Right ventricle myocardium inferior (tissue), 1 donor: ENCODE data around the gene ARHGAP42. TPM values are rescaled to one million over a fixed set of nuclear protein-coding genes. Genes with fewer than 3 reads are reported as not detected.
"Not testable (repeated sequence)": the region's sequence is repeated elsewhere in the genome, so short reads cannot be mapped to it uniquely, and the experiment has no call there.

Experiments
- ATAC-seq: fragments of 200-7000 bp; cut with Tn5 transposase; one replicate; pipeline ENCODE4 v1.9.1; 2020; ENCODE audit warnings: mild to moderate bottlenecking, moderate library complexity
- DNase-seq: peaks from one replicate; pipeline ENCODE4 v3.0.0; 2021; ENCODE audit errors: missing footprints
- intact Hi-C: fragments of 100-400 bp; cut with DNase I; formaldehyde crosslinking; loops from one replicate; pipeline ENCODE4 v1.11.0; 2022
- total RNA-seq: library from RNA; stranded (reverse); fragmentation: NEBNext Ultra II Directional; extraction: Animal tissue kit (Norgen Biotek cat#: 25700); gene quantifications from one replicate; pipeline ENCODE4 v1.2.1, GENCODE V29; 2021
- donor health status: DM: no; HTN: yes; CAD: no; lungs with severe emphysema.

The ARHGAP42 gene
- total RNA-seq, 1 donor from 2014 or later: 4.5 TPM

DNA sequence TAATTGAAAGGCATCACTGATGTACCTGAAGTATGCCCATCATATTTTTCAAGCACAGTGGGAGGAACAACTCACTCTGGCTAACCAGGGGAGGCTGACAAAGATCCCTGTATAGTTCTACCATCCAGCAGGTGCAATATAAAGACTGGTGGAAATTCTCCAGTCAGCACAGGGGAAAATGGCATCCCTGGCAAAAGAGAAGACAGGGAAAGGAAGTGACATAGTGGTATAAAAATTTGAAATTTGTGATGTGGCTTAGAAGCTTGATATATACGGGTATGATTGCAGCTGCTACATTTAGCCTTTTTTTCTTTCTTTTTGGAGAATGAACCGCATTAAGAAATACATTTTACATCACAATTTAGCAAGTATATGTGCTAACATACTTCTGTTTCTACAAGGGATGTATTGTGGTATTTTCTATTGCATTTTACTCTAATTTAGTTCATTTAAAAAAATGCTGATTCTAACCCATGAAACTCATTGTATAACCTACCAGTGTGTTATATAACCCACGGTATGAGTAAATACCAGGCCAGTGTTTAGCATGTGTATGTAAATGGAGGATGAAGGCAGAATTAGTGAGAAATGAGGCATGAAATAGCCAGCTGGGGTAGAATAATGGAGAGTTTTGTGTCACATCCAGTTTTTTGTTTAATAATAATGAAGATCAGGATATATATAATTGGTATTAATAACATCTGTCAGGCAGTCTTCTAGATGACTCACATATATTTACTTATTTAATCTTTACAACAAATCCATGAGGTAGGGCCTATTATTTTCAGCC, 186.1 kb downstream of the ARHGAP42 start:
- DNase-seq: no peak
- ATAC-seq: no peak
- intact Hi-C loops: no loop called here

DNA sequence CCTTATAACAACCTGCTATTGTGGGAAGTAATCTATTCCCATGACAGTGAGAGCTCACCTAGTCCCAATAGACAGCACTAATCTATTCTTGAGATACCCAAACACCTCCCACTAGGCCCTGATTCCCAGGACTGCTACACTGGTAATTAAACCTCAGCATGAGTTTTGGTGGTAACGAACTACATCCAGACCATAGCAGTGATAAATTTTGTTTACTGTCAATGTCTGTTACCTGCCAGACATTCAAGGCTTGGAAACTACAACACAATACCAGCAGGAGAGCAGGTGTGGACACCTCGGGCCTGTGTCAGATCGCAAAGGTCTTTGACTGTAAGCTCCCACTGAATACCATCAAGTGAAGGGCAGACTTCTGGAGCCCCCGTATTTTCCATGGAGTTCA, 187.1 kb downstream of the ARHGAP42 start:
- ATAC-seq (no peak), DNase-seq (no peak)
- intact Hi-C loops: no loop called here

DNA sequence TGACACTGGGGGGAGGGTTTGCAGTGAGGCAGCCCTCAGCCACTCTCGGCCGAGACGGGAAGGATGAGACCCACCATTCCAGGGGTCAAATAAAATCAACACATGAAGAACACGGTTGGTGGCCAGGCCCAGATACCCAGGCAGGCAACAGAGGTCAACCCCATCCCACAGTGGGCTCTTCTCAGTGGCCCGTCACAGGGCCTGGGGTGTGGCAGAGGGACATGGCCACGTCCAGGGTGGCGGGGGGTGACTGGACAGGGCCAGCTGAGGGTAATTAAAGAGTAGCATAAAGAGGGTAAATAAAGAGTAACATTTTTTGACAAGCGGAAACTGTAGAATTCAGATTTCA, 188.4 kb downstream of the ARHGAP42 start:
- intact Hi-C loops: no loop called here
- no peak for DNase-seq
- ATAC-seq: no peak

DNA sequence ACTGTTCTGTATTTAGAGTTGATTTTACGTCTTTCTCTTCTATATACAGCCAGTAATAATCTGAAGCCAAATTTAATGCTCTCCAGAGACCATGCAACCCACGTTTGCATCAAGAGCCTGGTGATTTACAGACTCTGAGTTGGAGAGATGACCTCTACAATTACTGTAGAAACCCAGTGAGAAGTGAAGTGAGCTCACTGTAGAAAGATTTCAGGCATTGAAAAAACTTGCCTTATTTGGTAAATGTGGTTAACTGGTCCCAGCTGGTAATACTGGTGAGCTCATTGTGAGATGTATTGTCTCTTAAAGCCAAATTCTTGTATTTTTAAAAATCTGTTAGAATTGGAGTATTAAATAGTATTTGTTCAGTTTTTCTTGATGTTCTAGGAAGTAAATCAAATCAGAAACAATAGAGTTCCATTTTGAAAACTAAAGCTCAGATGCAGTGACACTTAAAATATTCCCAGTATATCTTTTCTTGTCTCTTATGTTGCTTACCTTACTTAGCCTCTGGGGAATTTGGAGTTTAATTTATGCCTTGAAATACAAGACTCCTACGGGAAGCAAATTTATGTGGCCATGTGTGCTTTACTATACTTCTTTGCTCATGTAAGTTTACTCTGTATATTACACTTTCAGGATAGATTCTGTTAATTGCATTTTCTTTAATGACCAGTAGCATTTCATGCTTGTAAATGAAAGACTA, 189.9 kb downstream of the ARHGAP42 start:
- ATAC-seq: peak; percentile 79
- intact Hi-C loops: no loop called here
- no peak for DNase-seq

DNA sequence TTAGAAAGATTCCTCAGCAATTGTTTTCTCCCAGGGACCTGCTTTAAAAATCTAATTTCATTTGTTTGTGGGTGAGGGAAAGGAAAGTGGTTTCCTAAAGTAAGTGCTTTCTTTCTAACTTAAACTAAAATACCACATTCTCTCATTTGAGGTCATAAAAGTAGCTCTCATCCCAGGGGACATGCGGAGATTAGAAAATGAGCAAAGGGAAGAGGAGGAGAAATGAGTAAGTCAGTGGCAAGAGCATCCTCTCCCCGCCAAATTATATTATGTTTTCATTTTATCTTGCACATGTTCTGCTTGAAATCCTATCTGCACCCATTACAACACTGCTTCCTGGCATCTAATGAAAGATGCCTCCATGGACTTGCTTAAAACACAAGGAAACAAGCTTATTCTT, 191.4 kb downstream of the ARHGAP42 start:
- intact Hi-C loops: no loop called here
- DNase-seq: no peak
- peak; percentile 71 for ATAC-seq

DNA sequence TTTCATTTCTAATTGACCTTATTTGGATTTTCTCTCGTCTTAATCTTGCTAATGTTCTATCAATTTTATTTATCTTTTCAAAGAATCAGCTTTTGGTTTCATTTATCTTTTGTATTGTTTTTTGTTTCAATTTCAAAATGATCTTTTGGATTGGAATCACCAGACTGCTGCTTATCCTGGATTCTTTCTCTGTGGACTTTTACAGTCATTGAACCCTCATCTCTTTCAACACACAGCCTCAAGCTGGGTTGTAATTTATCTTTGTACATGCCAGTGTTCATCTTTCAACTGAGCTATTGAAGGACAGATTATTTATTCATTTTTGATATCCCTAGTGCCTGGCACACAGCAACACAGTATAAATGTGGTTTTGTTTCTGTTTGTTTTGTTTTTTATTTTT, 195.9 kb downstream of the ARHGAP42 start:
- no peak for ATAC-seq
- intact Hi-C loops: loop anchor here (5.0 kb wide), 1 partner anchor 34 kb away; no protein-coding TSS in a partner anchor
- no peak for DNase-seq

DNA sequence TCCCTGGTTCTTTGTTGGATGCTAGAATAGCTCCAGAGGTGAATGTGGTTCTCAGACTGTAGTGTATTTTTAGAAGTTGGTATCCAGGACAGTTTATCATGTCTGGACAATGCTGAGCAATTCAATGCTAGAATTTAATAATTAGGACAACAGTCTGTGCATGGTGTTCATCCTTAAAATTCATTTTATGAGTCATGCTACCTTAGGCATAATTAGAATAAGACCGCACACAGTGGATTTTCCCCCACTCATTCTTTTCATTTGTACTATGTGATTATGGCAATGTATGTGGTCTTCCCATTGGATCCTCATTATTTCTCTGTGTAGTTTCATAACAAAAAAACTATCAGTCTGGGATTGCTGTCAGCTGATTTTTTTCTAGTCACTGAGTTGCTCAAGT, 196.7 kb downstream of the ARHGAP42 start:
- DNase-seq: no peak
- intact Hi-C loops: loop anchor here (5.0 kb wide), 1 partner anchor 33 kb away; no protein-coding TSS in a partner anchor
- ATAC-seq: no peak

DNA sequence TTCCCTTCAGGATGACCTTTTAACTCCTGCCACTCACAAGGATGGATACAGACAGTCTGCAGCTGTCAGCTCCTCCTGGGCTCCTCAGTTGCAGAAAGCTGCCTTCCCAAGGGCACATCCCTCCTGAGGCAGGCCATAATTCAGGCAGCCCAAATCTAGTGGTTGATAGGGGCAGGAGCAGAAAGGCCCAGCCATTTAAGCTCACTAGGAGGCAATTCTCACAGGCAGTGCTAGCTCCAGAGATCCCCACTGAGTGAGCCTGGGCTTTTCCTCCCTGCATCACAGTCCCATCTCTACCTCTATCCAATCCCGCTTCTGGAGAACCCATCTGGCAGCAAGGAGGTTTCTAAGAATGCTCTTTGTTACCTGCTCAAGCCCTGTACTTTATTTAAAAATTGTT, 200.6 kb downstream of the ARHGAP42 start:
- no peak for DNase-seq
- intact Hi-C loops: no loop called here
- no peak for ATAC-seq

DNA sequence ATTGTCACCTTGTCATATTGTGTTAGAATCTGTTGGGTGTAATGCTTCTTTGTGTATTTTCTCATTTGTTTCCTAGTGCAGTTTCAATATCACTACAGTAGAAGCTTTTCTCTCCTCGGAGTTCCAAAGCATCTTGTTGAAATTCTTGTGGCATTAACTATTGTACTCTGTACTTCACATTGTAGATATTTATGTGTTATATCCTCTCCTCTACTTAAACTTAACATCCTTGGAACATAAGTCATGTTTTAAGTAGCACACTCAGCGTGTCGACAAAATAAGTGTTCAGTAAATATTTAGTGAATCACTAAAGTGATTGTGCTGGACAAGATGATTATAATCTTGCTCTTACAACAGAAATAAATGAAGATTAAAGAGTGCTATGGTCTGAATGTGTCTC, 201.7 kb downstream of the ARHGAP42 start:
- no peak for ATAC-seq
- intact Hi-C loops: no loop called here
- DNase-seq: no peak

DNA sequence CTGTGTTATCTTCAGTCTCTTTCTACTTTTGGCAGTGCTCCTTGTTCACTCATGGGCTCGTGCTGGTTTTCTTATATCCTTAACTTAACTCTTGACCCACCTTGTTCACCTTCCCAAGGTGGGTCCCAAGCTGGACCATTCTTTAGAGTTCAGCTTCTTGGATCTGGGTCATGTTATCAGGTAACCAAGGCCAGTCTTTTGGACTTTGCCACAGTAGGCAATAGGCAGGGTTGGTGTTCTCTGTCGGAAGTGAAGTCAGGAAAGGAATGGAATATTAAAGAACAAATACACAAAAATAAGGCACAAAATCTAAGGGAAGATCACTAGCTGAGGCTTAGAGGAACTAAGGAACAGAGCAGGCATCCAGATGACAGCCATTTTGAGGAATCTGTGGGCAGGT, 202.7 kb downstream of the ARHGAP42 start:
- ATAC-seq: no peak
- DNase-seq: no peak
- intact Hi-C loops: no loop called here

DNA sequence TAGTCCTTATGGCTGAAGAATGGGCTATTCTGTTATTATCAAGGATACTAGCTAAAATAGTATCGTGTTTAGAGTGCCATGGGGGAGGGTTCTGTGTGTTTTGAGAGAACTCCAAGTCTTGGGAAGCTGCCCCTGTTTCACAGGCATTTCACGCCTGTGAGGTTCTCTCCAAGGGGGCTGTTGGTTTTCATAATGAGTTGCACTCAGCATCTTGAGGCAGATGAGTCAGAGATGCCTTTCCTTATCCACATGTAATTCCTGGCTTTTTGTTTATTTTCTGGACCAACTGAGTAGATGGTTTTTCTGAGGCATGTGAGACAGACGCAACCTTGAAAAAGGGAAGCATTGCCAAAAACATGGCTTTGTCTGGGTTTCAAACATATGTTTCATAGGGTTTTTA, 203.7 kb downstream of the ARHGAP42 start:
- DNase-seq: no peak
- ATAC-seq: no peak
- intact Hi-C loops: no loop called here

DNA sequence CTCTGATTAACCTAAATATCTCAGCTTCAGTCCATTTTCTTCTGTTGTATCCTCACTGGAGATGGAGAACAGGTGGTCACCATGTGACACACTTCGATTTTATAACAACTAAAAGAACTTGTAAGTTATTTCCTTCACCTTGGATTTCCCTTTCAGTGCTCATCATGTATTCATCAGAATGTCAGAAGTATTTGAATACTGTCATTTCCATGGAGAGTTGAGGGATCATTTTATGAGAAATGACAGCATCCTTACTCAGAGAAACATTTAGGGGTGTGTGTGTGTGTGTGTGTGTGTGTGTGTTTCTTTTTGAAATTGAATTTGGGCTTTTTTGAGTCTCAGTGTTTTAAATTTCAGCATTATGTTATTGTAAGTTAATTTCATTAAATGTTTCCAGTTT, 205.8 kb downstream of the ARHGAP42 start:
- intact Hi-C loops: no loop called here
- ATAC-seq: no peak
- no peak for DNase-seq

DNA sequence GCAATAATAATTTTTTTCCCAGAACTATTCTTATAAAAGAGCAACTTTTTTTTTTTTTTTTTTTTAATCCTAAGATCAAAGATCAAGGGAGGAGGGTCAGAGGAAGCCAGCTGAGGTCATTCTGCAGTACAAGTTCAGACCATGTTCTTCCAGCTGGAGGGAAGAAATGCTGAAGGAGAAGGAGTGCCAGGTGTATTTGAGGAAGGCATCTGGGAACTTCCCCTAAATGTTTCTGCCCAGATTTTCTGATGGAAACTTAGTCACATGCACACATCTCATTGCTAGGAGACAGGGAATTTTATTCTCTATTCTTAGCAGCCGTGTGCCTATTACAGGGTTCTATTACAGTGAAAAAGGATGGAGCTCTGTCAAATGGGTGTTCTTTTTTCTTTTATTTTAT, 208.4 kb downstream of the ARHGAP42 start:
- ATAC-seq (no peak), DNase-seq (no peak)
- intact Hi-C loops: no loop called here

DNA sequence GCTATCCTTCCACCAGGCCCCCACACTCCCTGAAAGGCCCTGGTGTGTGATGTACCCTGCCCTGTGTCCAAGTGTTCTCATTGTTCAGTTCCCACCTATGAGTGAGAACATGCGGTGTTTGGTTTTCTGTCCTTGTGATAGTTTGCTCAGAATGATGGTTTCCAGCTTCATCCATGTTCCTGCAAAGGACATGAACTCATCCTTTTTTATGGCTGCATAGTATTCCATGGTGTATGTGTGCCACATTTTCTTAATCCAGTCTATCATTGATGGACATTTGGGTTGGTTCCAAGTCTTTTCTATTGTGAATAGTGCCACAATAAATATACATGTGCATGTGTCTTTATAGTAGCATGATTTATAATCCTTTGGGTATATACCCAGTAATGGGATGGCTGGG, 208.9 kb downstream of the ARHGAP42 start:
- ATAC-seq, DNase-seq, intact Hi-C loops: not testable (repeated sequence)

DNA sequence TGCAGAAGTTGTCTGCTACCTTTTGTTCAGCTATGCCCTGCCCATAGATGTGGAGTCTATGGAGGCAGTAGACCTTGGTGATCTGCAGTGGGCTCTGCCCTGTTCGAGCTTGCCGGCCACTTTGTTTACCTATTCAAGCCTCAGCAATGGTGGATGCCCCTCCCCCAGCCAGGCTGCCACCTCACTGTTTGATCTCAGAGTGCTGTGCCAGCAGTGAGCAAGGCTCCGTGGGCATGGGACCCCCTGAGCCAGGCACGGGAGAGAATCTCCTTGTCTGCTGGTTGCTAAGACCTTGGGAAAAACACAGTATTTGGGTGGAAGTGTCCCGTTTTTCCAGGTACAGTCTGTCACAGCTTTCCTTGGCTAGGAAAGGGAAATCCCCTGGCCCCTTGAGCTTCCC, 214.4 kb downstream of the ARHGAP42 start:
- ATAC-seq, DNase-seq, intact Hi-C loops: not testable (repeated sequence)

DNA sequence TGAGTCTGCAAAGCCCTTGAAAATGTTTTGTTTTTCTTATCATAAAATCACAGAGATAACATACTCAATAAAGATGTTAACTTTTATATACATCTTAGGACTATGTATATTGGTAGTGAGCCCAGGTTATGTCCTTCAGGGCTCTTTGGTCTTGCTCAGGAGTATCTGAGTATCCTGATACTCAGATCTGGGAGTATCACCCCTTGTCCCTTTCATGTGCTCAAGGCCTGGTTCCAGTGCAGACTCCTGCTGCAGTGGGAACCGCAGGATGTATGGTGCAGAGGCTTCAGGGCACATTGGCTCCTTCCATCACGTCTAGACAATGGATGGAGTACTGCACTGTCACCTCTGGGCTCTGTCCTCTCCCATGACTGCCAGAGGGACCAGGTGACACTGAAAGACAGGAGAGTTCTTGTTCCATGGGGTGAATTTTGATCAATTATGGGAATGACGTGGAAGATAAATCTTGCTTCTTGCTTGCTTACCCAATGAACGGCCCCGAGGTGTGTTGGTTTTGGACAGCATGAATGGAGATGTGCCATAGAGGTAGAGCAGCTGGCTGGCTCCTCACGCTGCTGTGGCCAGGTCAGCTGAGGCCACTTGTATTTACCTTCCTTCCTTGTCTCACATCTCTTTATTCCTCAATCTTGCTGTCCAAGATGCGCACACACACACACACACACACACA, 215.5 kb downstream of the ARHGAP42 start:
- intact Hi-C loops: no loop called here
- DNase-seq (no peak), ATAC-seq (no peak)

DNA sequence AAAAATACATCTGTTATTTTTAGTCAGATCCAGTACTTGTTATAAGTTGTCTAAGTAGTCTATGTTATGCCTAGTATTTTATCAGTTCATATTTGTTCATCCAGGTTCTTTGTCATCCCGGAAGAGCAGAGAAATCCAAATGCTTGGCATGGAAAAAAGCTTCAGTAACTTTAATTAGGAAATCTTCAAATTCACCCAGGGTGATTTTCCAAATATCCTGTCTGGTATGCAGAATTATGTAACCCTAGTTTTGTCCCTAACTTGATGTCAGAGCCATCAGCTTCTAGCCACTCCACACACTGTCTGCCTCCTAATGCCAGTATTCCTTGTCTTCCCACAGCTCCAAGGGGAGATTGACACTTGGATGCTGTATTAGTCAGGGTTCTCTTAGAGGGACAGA, 216.2 kb downstream of the ARHGAP42 start:
- DNase-seq (no peak), ATAC-seq (no peak)
- intact Hi-C loops: no loop called here

DNA sequence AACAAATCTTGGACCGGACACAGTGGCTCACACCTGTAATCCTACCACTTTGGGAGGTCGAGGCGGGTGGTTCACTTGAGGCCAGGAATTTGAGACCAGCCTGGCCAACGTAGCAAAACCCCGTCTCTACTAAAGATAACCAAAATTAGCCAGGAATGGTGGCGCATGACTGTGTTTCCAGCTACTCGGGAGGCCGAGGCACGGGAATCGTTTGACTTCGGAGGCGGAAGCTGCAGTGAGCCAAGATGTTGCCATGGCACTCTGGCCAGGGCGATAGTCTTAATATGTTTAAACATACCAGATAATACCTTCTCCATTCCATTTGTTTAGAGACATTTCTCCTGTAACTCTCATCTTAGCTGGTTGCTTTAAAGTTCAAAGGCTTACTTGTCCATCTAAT, 218.6 kb downstream of the ARHGAP42 start:
- intact Hi-C loops: no loop called here
- no peak for ATAC-seq
- DNase-seq: no peak

DNA sequence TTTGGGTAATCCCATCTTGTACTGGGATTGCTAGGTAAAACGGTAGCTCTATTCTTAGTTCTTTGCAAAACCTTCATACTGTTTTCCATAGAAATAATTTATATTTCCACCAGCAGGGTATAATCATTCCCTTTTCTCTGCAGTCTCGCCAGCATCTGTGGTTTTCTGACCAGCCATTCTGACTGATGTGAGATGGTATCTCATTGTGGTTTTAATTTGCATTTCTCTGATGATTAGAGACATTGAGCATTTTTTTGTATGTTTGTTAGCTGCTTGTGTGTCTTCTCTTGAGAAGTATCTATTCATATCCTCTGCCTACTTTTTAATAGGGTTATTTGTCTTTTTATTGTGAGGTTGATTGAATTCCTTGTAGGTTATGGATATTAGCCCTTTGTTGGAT, 221.7 kb downstream of the ARHGAP42 start:
- no peak for DNase-seq
- ATAC-seq: no peak
- intact Hi-C loops: no loop called here

DNA sequence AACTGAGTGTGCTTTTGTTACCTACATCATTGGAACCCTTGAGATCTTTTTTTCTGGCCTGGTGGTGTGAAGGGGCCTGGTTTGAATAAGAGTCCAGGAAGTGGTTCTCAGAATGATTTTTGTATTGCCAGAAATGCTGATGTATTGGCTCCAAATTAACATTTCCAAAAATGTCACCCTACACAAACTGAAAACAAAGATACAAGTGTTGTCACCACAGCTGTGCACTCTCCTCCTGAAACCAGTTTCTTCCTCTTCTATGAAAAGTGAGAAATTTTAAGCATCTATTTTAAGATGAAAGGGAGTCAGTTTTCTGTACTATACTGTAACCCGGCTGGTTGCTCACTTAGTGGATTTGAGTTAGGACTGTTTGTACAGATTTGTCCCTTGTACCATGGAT, 223.7 kb downstream of the ARHGAP42 start:
- no peak for DNase-seq
- intact Hi-C loops: no loop called here
- ATAC-seq: no peak
